Endodermal cell (in vitro differentiated cells): ENCODE results near the gene TEDC2. TPM values are rescaled to one million over a fixed set of nuclear protein-coding genes. Genes with fewer than 3 reads are reported as not detected.

Experiments used
- DNase-seq: peaks from one replicate; pipeline ENCODE4 v3.0.0-alpha.2; 2017
- H3K27ac ChIP-seq: 2 replicates; pipeline ENCODE4 v1.5.1; 2013; ENCODE audit warnings: mild to moderate bottlenecking, low read depth, low read length, moderate library complexity
- H3K27me3 ChIP-seq: 2 replicates; pipeline ENCODE4 v1.6.1; 2013; ENCODE audit warnings: mild to moderate bottlenecking, low read length, moderate library complexity; ENCODE audit not compliant: insufficient read depth, control insufficient read depth, poor library complexity, severe bottlenecking
- H3K36me3 ChIP-seq: 2 replicates; pipeline ENCODE4 v1.7.0; 2013; ENCODE audit warnings: mild to moderate bottlenecking, low read length, moderate library complexity; ENCODE audit not compliant: control insufficient read depth, insufficient read depth
- H3K4me1 ChIP-seq: one replicate; pipeline ENCODE4 v1.7.0; 2013; ENCODE audit warnings: low read length; ENCODE audit not compliant: control insufficient read depth, insufficient read depth
- H3K4me3 ChIP-seq: 2 replicates; pipeline ENCODE4 v1.5.1; 2013; ENCODE audit warnings: mild to moderate bottlenecking, low read length, moderate library complexity
- H3K9ac ChIP-seq: 2 replicates; pipeline ENCODE4 v1.6.1; 2013; ENCODE audit warnings: mild to moderate bottlenecking, low read length, moderate library complexity; ENCODE audit not compliant: poor library complexity, severe bottlenecking; ENCODE audit errors: extremely low read depth
- H3K9me3 ChIP-seq: 2 replicates; pipeline ENCODE4 v1.6.1; 2013; ENCODE audit warnings: mild to moderate bottlenecking, low read length, moderate library complexity; ENCODE audit not compliant: control insufficient read depth
- H3K27ac Mint-ChIP-seq: 2 replicates; pipeline ENCODE4 v1.8.0; 2020; ENCODE audit warnings: mixed read lengths
- H3K27me3 Mint-ChIP-seq: 2 replicates; pipeline ENCODE4 v1.8.0; 2021; ENCODE audit warnings: mild to moderate bottlenecking, mixed read lengths; ENCODE audit not compliant: insufficient read depth
- H3K36me3 Mint-ChIP-seq: 2 replicates; pipeline ENCODE4 v1.8.0; 2020; ENCODE audit warnings: low read depth, mixed read lengths
- H3K4me1 Mint-ChIP-seq: 2 replicates; pipeline ENCODE4 v1.8.0; 2020; ENCODE audit warnings: mixed read lengths
- H3K4me3 Mint-ChIP-seq: 2 replicates; pipeline ENCODE4 v1.8.0; 2020; ENCODE audit warnings: mild to moderate bottlenecking, moderate library complexity, mixed read lengths
- H3K9me3 Mint-ChIP-seq: 2 replicates; pipeline ENCODE4 v1.8.0; 2020; ENCODE audit warnings: mild to moderate bottlenecking, mixed read lengths
- CTCF ChIP-seq: fragments of 200-600 bp; sonication (generic); conservative IDR thresholded peaks from 2 replicates; pipeline ENCODE4 v1.5.0; 2021; ENCODE audit warnings: antibody characterized with exemption, mild to moderate bottlenecking
- WGBS, 2 experiments: methylation state at CpG; one replicate each; pipeline versions ENCODE4 v1.1.5 to v1.1.7; 2013; ENCODE audit warnings: missing lambda C conversion rate in 2 of 2, mixed read lengths in 1 of 2; ENCODE audit not compliant: insufficient coverage in 1 of 2, insufficient read length in 1 of 2; 5-methylcytosine and 5-hydroxymethylcytosine counted together
- total RNA-seq, 2 donors: library from RNA; stranded (reverse); fragmentation: NEBNext Ultra II Directional in 1 of 2; extraction: Animal tissue kit (Norgen Biotek cat#: 25700) in 1 of 2; gene quantifications; 2 replicates in 1 of 2; 3 replicates in 1 of 2; pipeline ENCODE4 v1.2.1, GENCODE V29; 2021

The TEDC2 gene
- total RNA-seq, 2 donors from 2014 or later, result 44.0 to 57.6 TPM

GRCh38 chr16:2422123-2422867 lies 37.6 kb upstream of the TEDC2 start:
- Mint-ChIP-seq H3K27me3 (peaks cover 6% of the 10 kb centered on the region), H3K9me3 (no peaks in the 10 kb centered on the region), H3K36me3 (no peaks in the 10 kb centered on the region), H3K4me1 (no peaks in the 10 kb centered on the region), H3K4me3 (no peak overlapping the region), H3K27ac (no peak overlapping the region)
- Histone ChIP-seq H3K36me3 (no peaks in the 10 kb centered on the region), H3K27ac (no peak overlapping the region), H3K4me3 (no peak overlapping the region), H3K9ac (no peak overlapping the region), H3K27me3 (no peaks in the 10 kb centered on the region), H3K9me3 (no peaks in the 10 kb centered on the region), H3K4me1 (no peaks in the 10 kb centered on the region)
- 90 to 91% methylated on average over 6 to 7 of the region's 7 CpGs for WGBS, 2 experiments
- no peak for TF ChIP-seq CTCF
- no peak for DNase-seq

- Mint-ChIP-seq H3K9me3 (no peaks in the 10 kb centered on the region), H3K27ac (no peak overlapping the region), H3K27me3 (peaks cover 11% of the 10 kb centered on the region), H3K4me1 (peaks cover 5% of the 10 kb centered on the region), H3K36me3 (no peaks in the 10 kb centered on the region), H3K4me3 (no peak overlapping the region)
- WGBS, 2 experiments, result 91 to 93% methylated on average over 11 to 25 of the region's 25 CpGs
- Histone ChIP-seq H3K9me3 (no peaks in the 10 kb centered on the region), H3K4me3 (no peak overlapping the region), H3K27me3 (no peaks in the 10 kb centered on the region), H3K36me3 (no peaks in the 10 kb centered on the region), H3K4me1 (no peaks in the 10 kb centered on the region), H3K27ac (no peak overlapping the region), H3K9ac (no peak overlapping the region)
- DNase-seq, result no peak
- TF ChIP-seq CTCF, result no peak
Measured at GRCh38 chr16:2424061-2425007, 35.6 kb upstream of the TEDC2 start.

GRCh38 chr16:2425008-2425518 lies 34.8 kb upstream of the TEDC2 start:
- Histone ChIP-seq H3K27me3 (no peaks in the 10 kb centered on the region), H3K9ac (no peak overlapping the region), H3K4me1 (no peaks in the 10 kb centered on the region), H3K36me3 (no peaks in the 10 kb centered on the region), H3K4me3 (no peak overlapping the region), H3K27ac (no peak overlapping the region), H3K9me3 (no peaks in the 10 kb centered on the region)
- H3K4me3 Mint-ChIP-seq, result no peak overlapping the region
- H3K4me1 Mint-ChIP-seq, result peaks cover 7% of the 10 kb centered on the region
- H3K27me3 Mint-ChIP-seq, result peaks cover 11% of the 10 kb centered on the region
- H3K36me3 Mint-ChIP-seq, result no peaks in the 10 kb centered on the region
- H3K27ac Mint-ChIP-seq, result no peak overlapping the region
- H3K9me3 Mint-ChIP-seq, result no peaks in the 10 kb centered on the region
- TF ChIP-seq CTCF, result no peak
- WGBS, 2 experiments, result 80 to 97% methylated on average over 6 to 9 of the region's 9 CpGs
- no peak for DNase-seq
